A549 treated with GW870086 at 1 μM for 4 hours (cell line): Measurements from ENCODE around the gene RGMB. TPM values are rescaled to one million over a fixed set of nuclear protein-coding genes. Genes with fewer than 3 reads are reported as not detected.

ENCODE experiments used
- total RNA-seq: library from RNA; stranded (reverse); fragments of 200-300 nt; extraction: Qiagen RNA extraction; gene quantifications from 5 replicates; pipeline ENCODE4 v1.2.3, GENCODE V29; 2022; ENCODE audit warnings: low read depth

Gene RGMB, protein sequence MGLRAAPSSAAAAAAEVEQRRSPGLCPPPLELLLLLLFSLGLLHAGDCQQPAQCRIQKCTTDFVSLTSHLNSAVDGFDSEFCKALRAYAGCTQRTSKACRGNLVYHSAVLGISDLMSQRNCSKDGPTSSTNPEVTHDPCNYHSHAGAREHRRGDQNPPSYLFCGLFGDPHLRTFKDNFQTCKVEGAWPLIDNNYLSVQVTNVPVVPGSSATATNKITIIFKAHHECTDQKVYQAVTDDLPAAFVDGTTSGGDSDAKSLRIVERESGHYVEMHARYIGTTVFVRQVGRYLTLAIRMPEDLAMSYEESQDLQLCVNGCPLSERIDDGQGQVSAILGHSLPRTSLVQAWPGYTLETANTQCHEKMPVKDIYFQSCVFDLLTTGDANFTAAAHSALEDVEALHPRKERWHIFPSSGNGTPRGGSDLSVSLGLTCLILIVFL
- total RNA-seq: 6.3 to 7.6 TPM (median 7.5 TPM) in 5 replicates

GRCh38 chr5:98773464-98774191 is at the start of gene RGMB:
RGMB (plus strand) TSS chr5:98773663; CDS start chr5:98774071, 408 bp downstream.

Other genes starting within 250 kb of the RGMB start
- 23.7 to 34.4 TPM (median 25.9 TPM) in 5 replicates for gene CHD1, start 155.3 kb downstream of the RGMB start, total RNA-seq